HG03442 (cell line): Measurements from ENCODE around the gene ZNF112.

Source experiments
- ATAC-seq: cut with Tn5 transposase; IDR thresholded peaks from one replicate; pipeline ENCODE4 v1.9.1; 2021; ENCODE audit warnings: mild to moderate bottlenecking, moderate library complexity; ENCODE audit not compliant: unreplicated experiment

ZNF112 gene

GRCh38 chr19:44284968-44285367 is 71.5 kb downstream of the ZNF112 start:
- no peak for ATAC-seq

GRCh38 chr19:44282846-44283245 is 73.6 kb downstream of the ZNF112 start:
- ATAC-seq: no peak

GRCh38 chr19:44280916-44281315 is 75.6 kb downstream of the ZNF112 start:
- no peak for ATAC-seq

- no peak for ATAC-seq
Observed at GRCh38 chr19:44278181-44278690, 78.2 kb downstream of the ZNF112 start.

- no peak for ATAC-seq
Observed at GRCh38 chr19:44277331-44277730, 79.1 kb downstream of the ZNF112 start.
